A673 (cell line): Measurements from ENCODE around the gene ZDHHC13.

Source experiments
- EZH2 ChIP-seq: fragments of 200-600 bp; sonication (generic); IDR thresholded peaks from 2 replicates; pipeline ENCODE4 v1.6.1; 2017; ENCODE audit warnings: borderline replicate concordance, low read depth, mild to moderate bottlenecking, mixed read lengths, antibody characterized with exemption, low read length; ENCODE audit not compliant: poor library complexity, severe bottlenecking
- TF ChIP-seq, protein P1 (sequence below): fragments of 300-800, 200-600 bp; sonication (generic); conservative IDR thresholded peaks from 2 replicates; pipeline ENCODE4 v1.5.1; 2017; ENCODE audit warnings: low read depth, mild to moderate bottlenecking, antibody characterized with exemption, low read length, moderate library complexity, mixed read lengths

DNA sequence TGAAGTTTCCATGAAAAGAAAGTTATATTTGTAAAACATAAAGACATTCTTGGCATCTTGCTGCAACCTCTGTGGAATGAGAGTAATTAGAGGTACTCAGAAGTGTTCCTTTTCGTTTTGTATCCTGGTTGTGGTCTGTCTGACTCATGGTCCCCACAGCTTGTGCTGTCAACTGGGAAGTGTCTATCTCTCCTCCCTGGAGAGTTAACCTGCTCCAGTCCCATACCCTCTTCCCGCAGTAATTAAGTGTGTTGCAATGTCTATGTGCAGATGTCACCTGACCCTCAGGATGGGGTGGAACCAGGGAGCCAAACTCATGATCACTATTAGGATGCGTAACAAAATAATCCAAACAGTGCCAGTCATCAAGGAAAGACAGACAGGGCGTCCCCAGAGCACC, 23.0 kb upstream of the ZDHHC13 start:
- TF ChIP-seq, protein P1, sequence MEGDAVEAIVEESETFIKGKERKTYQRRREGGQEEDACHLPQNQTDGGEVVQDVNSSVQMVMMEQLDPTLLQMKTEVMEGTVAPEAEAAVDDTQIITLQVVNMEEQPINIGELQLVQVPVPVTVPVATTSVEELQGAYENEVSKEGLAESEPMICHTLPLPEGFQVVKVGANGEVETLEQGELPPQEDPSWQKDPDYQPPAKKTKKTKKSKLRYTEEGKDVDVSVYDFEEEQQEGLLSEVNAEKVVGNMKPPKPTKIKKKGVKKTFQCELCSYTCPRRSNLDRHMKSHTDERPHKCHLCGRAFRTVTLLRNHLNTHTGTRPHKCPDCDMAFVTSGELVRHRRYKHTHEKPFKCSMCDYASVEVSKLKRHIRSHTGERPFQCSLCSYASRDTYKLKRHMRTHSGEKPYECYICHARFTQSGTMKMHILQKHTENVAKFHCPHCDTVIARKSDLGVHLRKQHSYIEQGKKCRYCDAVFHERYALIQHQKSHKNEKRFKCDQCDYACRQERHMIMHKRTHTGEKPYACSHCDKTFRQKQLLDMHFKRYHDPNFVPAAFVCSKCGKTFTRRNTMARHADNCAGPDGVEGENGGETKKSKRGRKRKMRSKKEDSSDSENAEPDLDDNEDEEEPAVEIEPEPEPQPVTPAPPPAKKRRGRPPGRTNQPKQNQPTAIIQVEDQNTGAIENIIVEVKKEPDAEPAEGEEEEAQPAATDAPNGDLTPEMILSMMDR: no peak
- no peak for TF ChIP-seq EZH2
